Stimulated activated naive CD8-positive, alpha-beta T cell treated with anti-CD3 and anti-CD28 coated beads, Interleukin-15, Interleukin-2, amounts not matched to agents 100 ng/mL and 50 ng/mL, for 24 hours (primary cell): ENCODE data around the gene PITPNM1.
"Not testable (repeated sequence)": the region's sequence is repeated elsewhere in the genome, so short reads cannot be mapped to it uniquely, and the experiment has no call there.

Source experiments
- H3K27ac Mint-ChIP-seq: one replicate; pipeline ENCODE4 v1.8.0; 2021; ENCODE audit warnings: mild to moderate bottlenecking, mixed read lengths
- H3K27me3 Mint-ChIP-seq: one replicate; pipeline ENCODE4 v1.8.0; 2021; ENCODE audit warnings: mixed read lengths
- H3K36me3 Mint-ChIP-seq: one replicate; pipeline ENCODE4 v1.8.0; 2021; ENCODE audit warnings: low read depth, mixed read lengths
- H3K4me1 Mint-ChIP-seq: one replicate; pipeline ENCODE4 v1.8.0; 2021; ENCODE audit warnings: low read depth, mixed read lengths
- H3K4me3 Mint-ChIP-seq: one replicate; pipeline ENCODE4 v1.8.0; 2021; ENCODE audit warnings: mild to moderate bottlenecking, mixed read lengths
- H3K9me3 Mint-ChIP-seq: one replicate; pipeline ENCODE4 v1.8.0; 2021; ENCODE audit warnings: mixed read lengths

PITPNM1 gene

GRCh38 chr11:67470337-67471002 lies 34.7 kb downstream of the PITPNM1 start:
- no peaks in the 10 kb centered on the region for H3K27me3 Mint-ChIP-seq
- H3K4me1 Mint-ChIP-seq, result peaks cover 26% of the 10 kb centered on the region
- H3K4me3 Mint-ChIP-seq, result peak overlapping the region; percentile 75
- H3K27ac Mint-ChIP-seq, result peak overlapping the region; percentile 61
- H3K36me3 Mint-ChIP-seq, result no peaks in the 10 kb centered on the region
- no peaks in the 10 kb centered on the region for H3K9me3 Mint-ChIP-seq

- Mint-ChIP-seq H3K4me3 (peak overlapping the region; percentile 75), H3K27me3 (no peaks in the 10 kb centered on the region), H3K36me3 (no peaks in the 10 kb centered on the region), H3K27ac (peak overlapping the region; percentile 86), H3K4me1 (peaks cover 30% of the 10 kb centered on the region), H3K9me3 (no peaks in the 10 kb centered on the region)
Measured at GRCh38 chr11:67469508-67469811, 35.7 kb downstream of the PITPNM1 start.

- Mint-ChIP-seq H3K4me1 (peaks cover 35% of the 10 kb centered on the region), H3K36me3 (no peaks in the 10 kb centered on the region), H3K4me3 (peak within 1 kb of the TSS; percentile 91), H3K27ac (peak within 1 kb of the TSS; percentile 88), H3K27me3 (no peaks in the 10 kb centered on the region), H3K9me3 (no peaks in the 10 kb centered on the region)
Measured at GRCh38 chr11:67468759-67469507, 36.2 kb downstream of the PITPNM1 start, which contains the start of gene TMEM134. Gene TMEM134, minus strand, starts transcription at chr11:67469251. Its CDS starts 59 bp downstream, at chr11:67469192.

GRCh38 chr11:67468456-67468758 lies 36.8 kb downstream of the PITPNM1 start:
- Mint-ChIP-seq H3K4me1 (peaks cover 35% of the 10 kb centered on the region), H3K27me3 (no peaks in the 10 kb centered on the region), H3K4me3 (peak overlapping the region; percentile 91), H3K27ac (peak overlapping the region; percentile 88), H3K9me3 (no peaks in the 10 kb centered on the region), H3K36me3 (no peaks in the 10 kb centered on the region)

GRCh38 chr11:67468056-67468455 lies 37.1 kb downstream of the PITPNM1 start:
- Mint-ChIP-seq H3K27ac (peak overlapping the region; percentile 88), H3K27me3 (no peaks in the 10 kb centered on the region), H3K36me3 (no peaks in the 10 kb centered on the region), H3K4me1 (peaks cover 35% of the 10 kb centered on the region), H3K4me3 (peak overlapping the region; percentile 91), H3K9me3 (no peaks in the 10 kb centered on the region)

GRCh38 chr11:67466962-67467771 lies 38.0 kb downstream of the PITPNM1 start:
- H3K4me1 Mint-ChIP-seq, result peaks cover 35% of the 10 kb centered on the region
- no peaks in the 10 kb centered on the region for H3K27me3 Mint-ChIP-seq
- no peaks in the 10 kb centered on the region for H3K9me3 Mint-ChIP-seq
- H3K36me3 Mint-ChIP-seq, result no peaks in the 10 kb centered on the region
- H3K4me3 Mint-ChIP-seq, result peak overlapping the region; percentile 91
- H3K27ac Mint-ChIP-seq, result peak overlapping the region; percentile 88

GRCh38 chr11:67466367-67466766 lies 38.8 kb downstream of the PITPNM1 start:
- Mint-ChIP-seq H3K9me3 (no peaks in the 10 kb centered on the region), H3K27me3 (no peaks in the 10 kb centered on the region), H3K27ac (no peak overlapping the region), H3K4me3 (no peak overlapping the region), H3K4me1 (peaks cover 35% of the 10 kb centered on the region), H3K36me3 (no peaks in the 10 kb centered on the region)

GRCh38 chr11:67465530-67465929 lies 39.6 kb downstream of the PITPNM1 start:
- not testable (repeated sequence) for H3K36me3 Mint-ChIP-seq, H3K27me3 Mint-ChIP-seq, H3K9me3 Mint-ChIP-seq
- Mint-ChIP-seq H3K4me3 (peak overlapping the region; percentile 87), H3K4me1 (peaks cover 37% of the 10 kb centered on the region), H3K27ac (peak overlapping the region; percentile 85)

GRCh38 chr11:67465189-67465510 lies 40.0 kb downstream of the PITPNM1 start:
- Mint-ChIP-seq H3K27ac (peak overlapping the region; percentile 85), H3K4me1 (peaks cover 37% of the 10 kb centered on the region), H3K9me3 (no peaks in the 10 kb centered on the region), H3K4me3 (peak overlapping the region; percentile 87), H3K36me3 (no peaks in the 10 kb centered on the region), H3K27me3 (no peaks in the 10 kb centered on the region)

- Mint-ChIP-seq H3K27ac (peak overlapping the region; percentile 85), H3K4me1 (peaks cover 42% of the 10 kb centered on the region), H3K36me3 (no peaks in the 10 kb centered on the region), H3K27me3 (no peaks in the 10 kb centered on the region), H3K4me3 (peak overlapping the region; percentile 87), H3K9me3 (no peaks in the 10 kb centered on the region)
Measured at GRCh38 chr11:67464411-67465188, 40.6 kb downstream of the PITPNM1 start.

- Mint-ChIP-seq H3K36me3 (no peaks in the 10 kb centered on the region), H3K27ac (peak overlapping the region; percentile 55), H3K4me1 (peaks cover 44% of the 10 kb centered on the region), H3K27me3 (no peaks in the 10 kb centered on the region), H3K4me3 (peak overlapping the region; percentile 87), H3K9me3 (no peaks in the 10 kb centered on the region)
Measured at GRCh38 chr11:67463680-67464410, 41.3 kb downstream of the PITPNM1 start.

- no peak overlapping the region for H3K27ac Mint-ChIP-seq
- H3K4me1 Mint-ChIP-seq, result peaks cover 44% of the 10 kb centered on the region
- H3K4me3 Mint-ChIP-seq, result no peak overlapping the region
- no peaks in the 10 kb centered on the region for H3K9me3 Mint-ChIP-seq
- H3K27me3 Mint-ChIP-seq, result no peaks in the 10 kb centered on the region
- H3K36me3 Mint-ChIP-seq, result no peaks in the 10 kb centered on the region
Measured at GRCh38 chr11:67463186-67463585, 42.0 kb downstream of the PITPNM1 start.

- H3K36me3 Mint-ChIP-seq, result no peaks in the 10 kb centered on the region
- H3K9me3 Mint-ChIP-seq, result no peaks in the 10 kb centered on the region
- H3K4me3 Mint-ChIP-seq, result no peak overlapping the region
Measured at GRCh38 chr11:67458266-67458665, 46.9 kb downstream of the PITPNM1 start.

GRCh38 chr11:67457453-67457852 lies 47.7 kb downstream of the PITPNM1 start:
- Mint-ChIP-seq H3K9me3 (no peaks in the 10 kb centered on the region), H3K27ac (no peak overlapping the region), H3K36me3 (no peaks in the 10 kb centered on the region), H3K27me3 (no peaks in the 10 kb centered on the region), H3K4me1 (peaks cover 17% of the 10 kb centered on the region), H3K4me3 (no peak overlapping the region)

More at GRCh38 chr11:67458266-67458665, 46.9 kb downstream of the PITPNM1 start:
- Mint-ChIP-seq H3K27ac (no peak overlapping the region), H3K27me3 (no peaks in the 10 kb centered on the region), H3K4me1 (peaks cover 17% of the 10 kb centered on the region)
